ENCODE data around the gene ADAM8.

DNA sequence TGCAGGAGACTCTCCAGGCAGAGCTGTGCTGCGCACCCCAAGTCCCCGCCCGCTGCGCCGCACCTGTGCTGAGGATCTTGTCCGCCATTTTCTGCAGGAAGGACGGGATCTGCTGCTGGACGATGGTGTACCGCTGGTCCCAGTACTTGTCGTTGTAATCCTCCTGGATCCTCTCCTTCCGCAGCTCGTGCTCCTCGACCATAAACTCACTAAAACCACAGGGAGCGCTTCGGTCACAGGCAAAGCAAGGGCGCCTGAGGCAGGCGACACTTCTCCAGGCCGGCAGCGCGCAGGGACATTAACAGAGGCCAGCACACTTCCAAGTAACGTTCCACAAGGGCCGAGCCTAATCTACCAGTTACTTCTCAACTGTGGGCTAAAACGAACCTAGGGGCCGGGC, 13.1 kb upstream of the ADAM8 start:
- TF ChIP-seq POLR2AphosphoS5 (IDR thresholded peaks at IDR 0.05; ENCODE audit: low read depth), result no peak
- TF ChIP-seq SPI1 (IDR thresholded peaks at IDR 0.05; ENCODE audit: borderline replicate concordance, low read depth), result no peak
- TF ChIP-seq, protein P1, sequence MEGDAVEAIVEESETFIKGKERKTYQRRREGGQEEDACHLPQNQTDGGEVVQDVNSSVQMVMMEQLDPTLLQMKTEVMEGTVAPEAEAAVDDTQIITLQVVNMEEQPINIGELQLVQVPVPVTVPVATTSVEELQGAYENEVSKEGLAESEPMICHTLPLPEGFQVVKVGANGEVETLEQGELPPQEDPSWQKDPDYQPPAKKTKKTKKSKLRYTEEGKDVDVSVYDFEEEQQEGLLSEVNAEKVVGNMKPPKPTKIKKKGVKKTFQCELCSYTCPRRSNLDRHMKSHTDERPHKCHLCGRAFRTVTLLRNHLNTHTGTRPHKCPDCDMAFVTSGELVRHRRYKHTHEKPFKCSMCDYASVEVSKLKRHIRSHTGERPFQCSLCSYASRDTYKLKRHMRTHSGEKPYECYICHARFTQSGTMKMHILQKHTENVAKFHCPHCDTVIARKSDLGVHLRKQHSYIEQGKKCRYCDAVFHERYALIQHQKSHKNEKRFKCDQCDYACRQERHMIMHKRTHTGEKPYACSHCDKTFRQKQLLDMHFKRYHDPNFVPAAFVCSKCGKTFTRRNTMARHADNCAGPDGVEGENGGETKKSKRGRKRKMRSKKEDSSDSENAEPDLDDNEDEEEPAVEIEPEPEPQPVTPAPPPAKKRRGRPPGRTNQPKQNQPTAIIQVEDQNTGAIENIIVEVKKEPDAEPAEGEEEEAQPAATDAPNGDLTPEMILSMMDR (IDR thresholded peaks at IDR 0.05; ENCODE audit: insufficient read depth, low read length), result no peak
- TF ChIP-seq, protein P2, sequence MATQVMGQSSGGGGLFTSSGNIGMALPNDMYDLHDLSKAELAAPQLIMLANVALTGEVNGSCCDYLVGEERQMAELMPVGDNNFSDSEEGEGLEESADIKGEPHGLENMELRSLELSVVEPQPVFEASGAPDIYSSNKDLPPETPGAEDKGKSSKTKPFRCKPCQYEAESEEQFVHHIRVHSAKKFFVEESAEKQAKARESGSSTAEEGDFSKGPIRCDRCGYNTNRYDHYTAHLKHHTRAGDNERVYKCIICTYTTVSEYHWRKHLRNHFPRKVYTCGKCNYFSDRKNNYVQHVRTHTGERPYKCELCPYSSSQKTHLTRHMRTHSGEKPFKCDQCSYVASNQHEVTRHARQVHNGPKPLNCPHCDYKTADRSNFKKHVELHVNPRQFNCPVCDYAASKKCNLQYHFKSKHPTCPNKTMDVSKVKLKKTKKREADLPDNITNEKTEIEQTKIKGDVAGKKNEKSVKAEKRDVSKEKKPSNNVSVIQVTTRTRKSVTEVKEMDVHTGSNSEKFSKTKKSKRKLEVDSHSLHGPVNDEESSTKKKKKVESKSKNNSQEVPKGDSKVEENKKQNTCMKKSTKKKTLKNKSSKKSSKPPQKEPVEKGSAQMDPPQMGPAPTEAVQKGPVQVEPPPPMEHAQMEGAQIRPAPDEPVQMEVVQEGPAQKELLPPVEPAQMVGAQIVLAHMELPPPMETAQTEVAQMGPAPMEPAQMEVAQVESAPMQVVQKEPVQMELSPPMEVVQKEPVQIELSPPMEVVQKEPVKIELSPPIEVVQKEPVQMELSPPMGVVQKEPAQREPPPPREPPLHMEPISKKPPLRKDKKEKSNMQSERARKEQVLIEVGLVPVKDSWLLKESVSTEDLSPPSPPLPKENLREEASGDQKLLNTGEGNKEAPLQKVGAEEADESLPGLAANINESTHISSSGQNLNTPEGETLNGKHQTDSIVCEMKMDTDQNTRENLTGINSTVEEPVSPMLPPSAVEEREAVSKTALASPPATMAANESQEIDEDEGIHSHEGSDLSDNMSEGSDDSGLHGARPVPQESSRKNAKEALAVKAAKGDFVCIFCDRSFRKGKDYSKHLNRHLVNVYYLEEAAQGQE (IDR thresholded peaks at IDR 0.05; ENCODE audit: insufficient replicate concordance, low read depth), result no peak
- no peak for TF ChIP-seq GABPA (IDR thresholded peaks at IDR 0.05; ENCODE audit: low read depth)

Measured in HL-60 (cell line).